22Rv1 (cell line): ENCODE results near the gene CHD2.

Experiments used
- H3K27ac ChIP-seq: fragments of 450-650 bp; 2 replicates; pipeline ENCODE4 v1.5.1; 2017
- ZFX ChIP-seq: fragments of 450-650 bp; IDR thresholded peaks from 2 replicates; pipeline ENCODE4 v1.6.1; 2017; ENCODE audit warnings: antibody characterized with exemption, borderline replicate concordance
- TF ChIP-seq, protein P1 (sequence below): fragments of 450-650 bp; IDR thresholded peaks from 2 replicates; pipeline ENCODE4 v1.5.1; 2017; ENCODE audit warnings: mild to moderate bottlenecking

The CHD2 gene

DNA sequence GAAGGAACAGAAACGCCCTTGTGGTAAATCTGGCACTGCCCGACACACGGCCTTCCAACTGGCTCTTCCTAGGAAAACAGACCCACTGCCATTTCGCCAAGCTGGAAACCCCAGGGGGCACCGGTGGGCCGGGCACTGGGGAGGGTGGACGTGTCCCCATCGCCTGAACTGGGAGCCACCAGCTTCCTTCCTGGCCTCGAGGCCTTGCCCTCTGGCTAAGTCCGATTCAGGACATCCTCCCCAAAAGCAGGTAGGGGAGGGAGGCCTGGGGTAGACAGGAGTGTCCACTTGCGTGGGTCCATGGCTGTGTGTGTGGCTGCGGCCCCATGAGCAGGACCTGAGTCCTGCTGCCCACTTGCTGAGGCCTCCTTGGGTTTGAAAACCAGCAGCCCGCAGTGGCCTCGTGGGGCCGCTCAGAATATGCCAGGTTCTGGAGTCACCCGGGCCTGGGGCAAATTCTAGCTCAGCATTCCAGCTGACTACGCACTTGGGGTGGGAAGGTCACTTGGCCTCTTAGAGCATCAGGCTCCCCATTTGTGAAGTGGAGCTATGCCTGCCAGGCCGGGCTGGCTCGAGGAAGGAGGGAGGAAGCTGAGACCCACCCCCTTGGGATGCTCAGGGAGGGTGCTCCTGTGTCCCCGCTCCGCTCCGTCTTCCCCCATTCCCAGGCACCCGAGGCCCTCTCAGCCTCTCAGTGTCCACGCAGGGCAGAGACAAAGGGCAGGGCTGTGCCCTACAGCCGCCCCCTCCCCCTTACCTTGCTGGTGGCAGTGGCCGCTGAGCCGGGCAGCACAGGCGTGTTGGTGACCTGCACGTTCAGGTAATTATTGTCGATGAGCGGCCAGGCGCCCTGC is 151.3 kb downstream of the CHD2 start:
- H3K27ac ChIP-seq: no peak overlapping the region
- TF ChIP-seq, protein P1, sequence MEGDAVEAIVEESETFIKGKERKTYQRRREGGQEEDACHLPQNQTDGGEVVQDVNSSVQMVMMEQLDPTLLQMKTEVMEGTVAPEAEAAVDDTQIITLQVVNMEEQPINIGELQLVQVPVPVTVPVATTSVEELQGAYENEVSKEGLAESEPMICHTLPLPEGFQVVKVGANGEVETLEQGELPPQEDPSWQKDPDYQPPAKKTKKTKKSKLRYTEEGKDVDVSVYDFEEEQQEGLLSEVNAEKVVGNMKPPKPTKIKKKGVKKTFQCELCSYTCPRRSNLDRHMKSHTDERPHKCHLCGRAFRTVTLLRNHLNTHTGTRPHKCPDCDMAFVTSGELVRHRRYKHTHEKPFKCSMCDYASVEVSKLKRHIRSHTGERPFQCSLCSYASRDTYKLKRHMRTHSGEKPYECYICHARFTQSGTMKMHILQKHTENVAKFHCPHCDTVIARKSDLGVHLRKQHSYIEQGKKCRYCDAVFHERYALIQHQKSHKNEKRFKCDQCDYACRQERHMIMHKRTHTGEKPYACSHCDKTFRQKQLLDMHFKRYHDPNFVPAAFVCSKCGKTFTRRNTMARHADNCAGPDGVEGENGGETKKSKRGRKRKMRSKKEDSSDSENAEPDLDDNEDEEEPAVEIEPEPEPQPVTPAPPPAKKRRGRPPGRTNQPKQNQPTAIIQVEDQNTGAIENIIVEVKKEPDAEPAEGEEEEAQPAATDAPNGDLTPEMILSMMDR: no peak
- TF ChIP-seq ZFX: no peak

GRCh38 chr15:93052090-93052879 is 152.2 kb downstream of the CHD2 start:
- TF ChIP-seq, protein P1: 0 out of 2 replicates have a peak, but pooled peaks have one; percentile 5
- TF ChIP-seq ZFX: no peak
- no peak overlapping the region for H3K27ac ChIP-seq

DNA sequence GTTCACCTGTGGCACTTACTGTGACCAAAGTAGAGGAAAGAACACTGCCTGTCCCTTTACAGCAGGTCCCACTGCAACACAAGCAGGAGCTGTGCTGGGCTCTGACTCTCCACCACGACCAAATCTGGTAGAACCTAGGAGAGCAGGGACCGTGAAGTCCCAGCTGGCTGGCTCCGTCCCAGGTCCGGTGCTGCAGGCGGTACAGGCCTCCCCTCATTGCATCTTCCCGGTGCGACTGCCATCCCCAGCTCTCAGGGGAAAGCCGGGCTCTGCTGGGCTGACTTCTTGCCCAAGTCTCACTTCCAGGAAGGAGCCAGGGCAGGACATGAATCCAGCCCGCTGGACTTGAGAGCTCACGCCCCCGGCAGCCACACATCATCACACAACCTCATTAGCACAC is 155.1 kb downstream of the CHD2 start:
- TF ChIP-seq, protein P1: no peak
- no peak for TF ChIP-seq ZFX
- H3K27ac ChIP-seq: no peak overlapping the region

DNA sequence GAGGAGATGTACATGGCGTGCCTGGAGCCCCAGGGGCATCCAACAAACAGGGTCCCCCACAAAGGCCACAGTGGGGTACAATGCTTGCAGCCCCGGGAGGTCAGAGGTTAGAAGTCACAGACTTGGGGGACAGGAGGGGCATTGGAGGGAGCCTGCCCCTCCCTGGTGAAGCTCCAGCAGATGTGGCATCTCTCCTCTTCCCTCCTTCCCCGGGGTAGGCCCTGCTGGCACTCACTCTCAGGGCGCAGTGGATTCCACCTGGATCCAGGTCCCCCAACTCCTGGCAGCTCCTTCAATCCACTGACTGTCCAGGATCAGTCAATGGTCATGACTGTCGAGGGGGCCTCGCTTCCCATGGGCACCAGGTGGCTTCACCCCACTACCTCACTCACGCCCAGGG is 156.7 kb downstream of the CHD2 start:
- H3K27ac ChIP-seq: no peak overlapping the region
- TF ChIP-seq ZFX: no peak
- TF ChIP-seq, protein P1: no peak

- H3K27ac ChIP-seq: no peak overlapping the region
- no peak for TF ChIP-seq ZFX
- TF ChIP-seq, protein P1: no peak
These were observed 157.5 kb downstream of the CHD2 start for GRCh38 chr15:93057618-93058017.

- H3K27ac ChIP-seq: no peak overlapping the region
These were observed 158.0 kb downstream of the CHD2 start for GRCh38 chr15:93058128-93058527.

More at GRCh38 chr15:93058128-93058527, 158.0 kb downstream of the CHD2 start:
- TF ChIP-seq, protein P1: no peak
- no peak for TF ChIP-seq ZFX
